CD8-positive, alpha-beta memory T cell (primary cell): Measurements from ENCODE around the gene FOXI1. TPM values are rescaled to one million over a fixed set of nuclear protein-coding genes. Genes with fewer than 3 reads are reported as not detected.

Source experiments
- polyA plus RNA-seq: library from polyadenylated mRNA; unstranded; fragments of 300-500 nt; fragmentation: Illumina TruSeq; gene quantifications from one replicate; pipeline ENCODE4 v1.2.3, GENCODE V29; 2021
- total RNA-seq, 2 experiments: library from RNA; stranded (reverse); gene quantifications; one replicate each; pipeline ENCODE4 v1.2.3, GENCODE V29; 2021

The FOXI1 gene
- total and polyA plus RNA-seq, 3 experiments from 2014 or later, result not detected

Other genes starting within 250 kb of the FOXI1 start
- gene INSYN2B, start 125.4 kb upstream of the FOXI1 start, total RNA-seq, result not detected
- not detected for gene INSYN2B, start 125.4 kb upstream of the FOXI1 start, polyA plus RNA-seq
- gene C5orf58, start 127.1 kb downstream of the FOXI1 start, total RNA-seq, result not detected
- 0.99 TPM for gene C5orf58, start 127.1 kb downstream of the FOXI1 start, polyA plus RNA-seq
- gene LCP2, start 191.9 kb downstream of the FOXI1 start, total RNA-seq, result 100 to 1,000 TPM; 219 to 224 TPM
- 288 TPM for gene LCP2, start 191.9 kb downstream of the FOXI1 start, polyA plus RNA-seq